ENCODE measurements around the gene TMEM165.

The TMEM165 gene

GRCh38 chr4:55406545-55406944, 10.8 kb downstream of the TMEM165 start:
- DNase-seq (no peak), ATAC-seq (no peak)

GRCh38 chr4:55407119-55407518, 11.4 kb downstream of the TMEM165 start:
- no peak for ATAC-seq
- no peak for DNase-seq

- ATAC-seq (no peak), DNase-seq (no peak)
Observed at GRCh38 chr4:55407764-55408163, 12.0 kb downstream of the TMEM165 start.

GRCh38 chr4:55409468-55410171, 13.9 kb downstream of the TMEM165 start:
- no peak for DNase-seq
- ATAC-seq, result no peak

- DNase-seq (no peak), ATAC-seq (no peak)
Observed at GRCh38 chr4:55410431-55410830, 14.7 kb downstream of the TMEM165 start.

GRCh38 chr4:55411621-55412020, 15.9 kb downstream of the TMEM165 start:
- DNase-seq, result no peak

GRCh38 chr4:55416176-55416575, 20.4 kb downstream of the TMEM165 start:
- ATAC-seq, result no peak
- no peak for DNase-seq

More at GRCh38 chr4:55411621-55412020, 15.9 kb downstream of the TMEM165 start:
- ATAC-seq, result no peak

GRCh38 chr4:55424791-55425190, 29.0 kb downstream of the TMEM165 start:
- ATAC-seq (no peak), DNase-seq (no peak)

GRCh38 chr4:55431710-55432336, 36.1 kb downstream of the TMEM165 start:
- ATAC-seq, result no peak
- DNase-seq, result no peak

GRCh38 chr4:55435141-55435841, 39.5 kb downstream of the TMEM165 start:
- ATAC-seq, result peak; percentile 91
- DNase-seq, result peak; percentile 20

- DNase-seq, result no peak
- ATAC-seq, result no peak
Observed at GRCh38 chr4:55437356-55437796, 41.6 kb downstream of the TMEM165 start.

- no peak for ATAC-seq
- DNase-seq, result no peak
Observed at GRCh38 chr4:55437823-55438222, 42.1 kb downstream of the TMEM165 start.

GRCh38 chr4:55438314-55438713, 42.6 kb downstream of the TMEM165 start:
- no peak for DNase-seq
- no peak for ATAC-seq

- no peak for ATAC-seq
- no peak for DNase-seq
Observed at GRCh38 chr4:55439023-55439422, 43.3 kb downstream of the TMEM165 start.

- ATAC-seq (no peak), DNase-seq (no peak)
Observed at GRCh38 chr4:55440786-55441185, 45.0 kb downstream of the TMEM165 start.

- DNase-seq (no peak), ATAC-seq (no peak)
Observed at GRCh38 chr4:55442541-55442940, 46.8 kb downstream of the TMEM165 start.

GRCh38 chr4:55444827-55445226, 49.1 kb downstream of the TMEM165 start:
- ATAC-seq (no peak), DNase-seq (no peak)

GRCh38 chr4:55445921-55446577, 50.3 kb downstream of the TMEM165 start:
- no peak for ATAC-seq
- no peak for DNase-seq

GRCh38 chr4:55446578-55446922, 50.8 kb downstream of the TMEM165 start:
- no peak for DNase-seq
- no peak for ATAC-seq

GRCh38 chr4:55447108-55447708, 51.5 kb downstream of the TMEM165 start:
- no peak for DNase-seq
- no peak for ATAC-seq

GRCh38 chr4:55447831-55448230, 52.1 kb downstream of the TMEM165 start:
- no peak for ATAC-seq
- DNase-seq, result no peak

- ATAC-seq (no peak), DNase-seq (no peak)
Observed at GRCh38 chr4:55450566-55450965, 54.8 kb downstream of the TMEM165 start.
